NCI-H345 (cell line): ENCODE results near the gene POLR1G.

Source experiments
- DNase-seq: peaks from one replicate; lab custom pipeline; 2025; lab: John Stamatoyannopoulos, UW

POLR1G gene

DNA sequence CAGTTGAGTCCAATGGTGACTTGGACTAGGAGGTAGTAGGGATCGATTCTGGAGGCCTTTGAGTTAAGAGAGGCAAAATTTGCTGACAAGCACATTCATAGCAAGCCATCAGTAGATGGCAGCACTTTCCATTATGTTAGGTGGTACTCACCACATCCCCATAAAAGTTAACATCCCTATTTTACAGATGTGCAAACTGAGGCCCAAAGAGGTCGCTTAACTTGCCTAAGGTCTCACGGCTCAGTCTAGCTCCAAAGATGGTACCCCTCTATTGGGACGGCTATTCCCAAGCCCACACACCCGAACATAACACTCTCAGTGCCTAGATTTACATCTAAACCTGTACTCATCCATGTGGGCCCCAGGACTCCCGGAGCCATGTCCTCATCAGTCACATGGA lies 39.9 kb downstream of the POLR1G start:
- DNase-seq, result no peak

DNA sequence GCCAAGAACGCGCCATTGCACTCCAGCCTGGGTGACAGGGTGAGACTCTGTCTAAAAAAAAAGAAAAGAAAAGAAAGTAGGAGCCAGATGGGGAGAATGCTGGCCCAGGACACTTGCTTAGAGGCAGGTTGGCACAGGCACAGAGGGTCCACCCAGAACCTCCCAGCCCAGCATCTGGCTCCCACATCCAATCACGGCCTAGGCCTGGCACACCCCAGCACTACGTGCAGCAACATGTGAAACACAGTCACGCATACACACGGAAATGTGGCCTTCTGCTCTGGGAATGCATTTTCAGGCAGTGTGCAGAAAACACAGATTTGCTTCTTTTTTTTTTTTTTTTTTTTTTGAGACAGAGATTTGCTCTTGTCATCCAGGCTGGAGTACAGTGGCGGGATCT lies 40.5 kb downstream of the POLR1G start:
- no peak for DNase-seq

DNA sequence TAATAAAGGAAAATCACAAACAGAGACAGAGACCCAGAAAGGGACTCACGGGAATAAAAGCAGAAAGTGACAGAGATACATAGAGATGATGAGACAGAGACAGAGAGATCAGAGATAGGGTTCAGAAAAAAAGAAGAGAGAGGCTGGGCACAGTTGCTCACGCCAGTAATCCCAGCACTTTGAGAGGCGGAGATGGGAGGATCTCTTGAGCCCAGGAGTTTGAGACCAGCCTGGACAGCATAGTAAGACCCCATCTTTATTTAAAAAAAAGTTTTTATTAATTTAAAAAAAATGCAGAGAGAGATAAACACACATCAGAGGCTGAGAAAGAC lies 41.9 kb downstream of the POLR1G start:
- no peak for DNase-seq

DNA sequence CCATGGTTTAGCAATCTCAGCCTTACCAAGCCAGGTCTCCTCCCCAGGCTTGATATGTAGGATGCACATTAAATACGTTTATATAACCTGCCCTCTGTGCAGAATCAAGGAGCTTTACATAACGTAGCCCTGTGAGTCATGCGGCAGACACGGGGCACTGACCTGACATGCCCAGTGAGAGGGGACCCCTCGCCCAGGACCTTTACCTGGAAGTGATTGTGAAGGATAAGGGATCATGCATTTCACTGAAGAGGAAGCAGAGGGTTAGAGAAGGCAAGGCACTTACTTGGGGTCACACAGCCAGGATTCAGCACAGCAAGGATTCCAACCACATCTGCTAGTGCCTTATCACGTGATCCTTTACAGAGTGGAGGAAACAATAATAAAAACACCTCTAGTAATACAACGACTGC lies 42.4 kb downstream of the POLR1G start:
- DNase-seq, result no peak

DNA sequence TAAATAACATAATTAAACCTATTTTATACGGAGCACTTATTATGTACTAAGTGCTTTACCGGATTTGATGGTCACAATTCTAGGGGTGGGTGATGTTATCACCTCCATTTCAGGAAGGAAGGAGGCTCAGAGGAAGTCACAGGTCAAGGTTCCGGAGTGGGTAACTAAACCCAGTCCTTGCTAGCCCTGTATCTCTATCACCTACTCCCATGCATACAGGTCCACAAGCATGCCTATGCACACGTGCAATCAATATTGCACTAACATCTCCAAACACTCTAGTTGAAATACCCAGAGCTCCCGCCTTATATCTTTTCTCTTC lies 43.5 kb downstream of the POLR1G start:
- DNase-seq, result no peak

DNA sequence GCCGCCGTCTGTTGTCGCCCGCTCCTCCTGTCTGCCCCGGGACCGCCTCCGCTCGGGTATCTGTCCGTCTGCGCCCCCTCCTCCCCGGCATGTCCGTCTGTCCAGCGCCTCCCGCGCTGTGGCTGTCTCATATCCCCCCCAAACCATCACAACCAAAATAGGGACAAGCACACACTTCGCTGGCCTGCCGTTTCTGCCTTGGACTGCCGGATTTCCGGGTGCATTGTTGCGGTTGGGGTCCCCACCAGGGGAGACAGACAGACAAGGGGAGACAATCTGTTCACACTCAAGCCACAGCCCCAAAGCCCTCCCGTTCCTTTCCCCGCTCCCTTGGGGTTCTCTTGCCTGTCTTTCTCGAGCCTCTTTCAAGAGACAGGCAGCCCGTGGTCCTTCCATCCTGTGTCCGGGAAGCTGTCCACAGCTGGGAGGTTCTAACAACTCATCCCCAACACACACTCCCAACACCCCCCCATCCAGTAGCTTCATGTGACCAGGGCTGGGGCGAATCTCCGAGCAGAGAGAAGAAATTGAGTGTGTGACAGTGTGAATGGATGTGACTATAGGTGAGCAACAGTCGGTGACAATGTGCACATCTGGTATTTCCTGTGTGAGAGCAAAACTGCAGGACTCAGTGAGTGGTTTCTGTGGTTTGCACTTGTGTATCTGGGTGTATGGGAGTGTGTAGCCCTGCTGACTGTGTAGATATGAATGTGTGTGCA lies 44.8 kb downstream of the POLR1G start:
- no peak for DNase-seq

DNA sequence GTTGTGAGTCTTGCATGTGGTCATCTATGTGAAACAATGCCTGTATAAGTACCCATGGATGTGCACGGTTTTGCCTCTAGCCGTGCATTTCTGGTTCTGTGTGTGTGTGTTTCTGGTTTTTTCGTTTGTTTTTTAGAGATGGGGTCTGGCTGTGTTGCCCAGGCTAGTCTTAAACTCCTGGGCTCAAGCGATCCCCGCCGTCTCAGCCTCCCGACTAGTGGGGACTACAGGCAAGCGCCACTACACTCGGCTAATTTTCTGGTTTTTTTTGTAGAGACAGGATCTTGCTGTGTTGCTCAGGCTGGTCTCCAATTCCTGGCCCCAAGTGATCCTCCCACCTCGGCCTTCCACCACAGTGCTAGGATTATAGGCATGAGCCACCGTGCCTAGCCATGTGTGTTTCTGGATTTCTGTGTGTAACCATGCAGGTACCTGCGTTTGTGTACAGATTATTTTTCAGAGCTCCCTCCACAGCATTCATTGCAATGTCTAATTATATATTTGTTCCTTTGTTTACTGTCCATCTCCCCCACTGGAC lies 45.5 kb downstream of the POLR1G start:
- no peak for DNase-seq

DNA sequence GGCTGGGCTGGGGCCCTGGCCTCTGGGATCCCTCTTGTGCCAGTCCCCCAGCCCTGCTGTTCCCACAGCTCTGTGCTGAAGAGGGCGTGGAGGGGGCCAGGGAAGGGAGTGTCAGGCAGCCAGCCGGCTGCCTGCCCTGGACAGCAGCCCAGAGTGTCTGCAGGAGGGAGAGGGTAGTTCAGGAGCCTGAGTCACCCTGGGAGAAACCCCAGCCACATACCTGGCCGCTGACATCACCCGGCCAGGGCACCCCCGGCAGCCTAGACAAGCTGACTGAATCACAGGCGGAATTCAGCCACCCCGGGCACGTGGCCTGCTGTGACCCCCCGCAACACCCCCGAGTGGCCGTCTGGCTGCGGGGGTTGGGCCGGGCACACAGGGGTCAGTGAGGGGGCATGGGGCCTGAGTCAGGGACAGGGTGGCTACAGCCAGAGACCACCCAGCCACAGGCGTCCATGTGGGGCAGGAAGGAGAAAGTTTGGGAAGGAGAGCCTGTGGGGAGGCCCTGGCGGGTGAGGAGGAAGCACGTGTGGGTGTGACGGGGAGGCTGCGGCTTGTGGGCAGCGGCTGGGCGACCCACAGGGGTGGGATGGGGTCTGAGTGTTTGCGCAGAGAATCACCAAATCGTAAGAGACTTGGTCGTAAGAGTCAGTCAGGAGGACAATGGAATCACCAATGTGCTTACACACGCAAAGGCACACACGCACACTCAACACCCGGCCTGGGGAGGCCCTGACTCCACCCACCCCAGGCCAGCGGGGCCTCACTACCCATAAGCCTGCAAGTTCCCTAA lies 49.5 kb downstream of the POLR1G start:
- no peak for DNase-seq

DNA sequence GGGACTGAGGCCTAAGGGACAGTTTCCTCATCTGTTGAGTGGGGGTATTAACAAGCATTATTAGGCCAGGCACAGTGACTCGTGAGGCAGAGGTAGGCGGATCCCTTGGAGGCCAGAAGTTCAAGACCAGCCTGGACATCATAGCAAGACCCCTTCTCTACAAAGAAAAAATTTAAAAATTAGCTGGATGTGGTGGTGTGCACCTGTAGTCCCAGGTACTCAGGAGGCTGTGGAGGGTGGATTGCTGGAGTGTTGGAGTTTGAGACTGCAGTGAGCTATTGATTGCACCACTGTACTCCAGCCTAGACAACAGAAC lies 50.0 kb downstream of the POLR1G start:
- DNase-seq, result no peak

DNA sequence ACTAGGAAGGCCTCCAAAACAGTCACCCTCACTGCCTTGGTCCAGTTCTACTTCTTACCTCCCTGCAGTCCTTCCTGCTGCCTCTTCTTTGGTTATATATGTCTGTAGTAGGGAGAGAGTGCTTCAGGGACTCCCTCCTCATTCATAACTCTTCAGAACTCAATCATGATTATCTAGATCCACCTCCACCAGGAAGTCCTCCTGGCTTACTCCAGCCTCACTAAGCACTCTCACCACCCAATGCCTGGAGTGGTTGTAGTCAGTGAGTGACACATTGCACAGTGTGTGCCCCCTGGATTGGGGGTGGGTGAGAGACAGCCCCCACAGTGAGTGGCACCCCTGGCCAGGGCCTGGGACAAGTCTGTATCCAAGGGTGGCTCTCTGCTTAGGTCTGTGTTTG lies 51.3 kb downstream of the POLR1G start:
- DNase-seq, result no peak
